SW480 (cell line): ENCODE results near the gene TNIK.
"Not testable (repeated sequence)": the region's sequence is repeated elsewhere in the genome, so short reads cannot be mapped to it uniquely, and the experiment has no call there.

Experiments
- DNase-seq: peaks from one replicate; pipeline ENCODE4 v3.0.0-alpha.2; 2016; ENCODE audit warnings: low spot score

Gene TNIK

GRCh38 chr3:171255236-171255806 lies 204.9 kb downstream of the TNIK start:
- peak; percentile 80 for DNase-seq

- no peak for DNase-seq
Observed at GRCh38 chr3:171254315-171254714, 205.9 kb downstream of the TNIK start.

GRCh38 chr3:171251835-171252234 lies 208.4 kb downstream of the TNIK start:
- no peak for DNase-seq

- no peak for DNase-seq
Observed at GRCh38 chr3:171250444-171250843, 209.8 kb downstream of the TNIK start.

GRCh38 chr3:171249245-171249644 lies 211.0 kb downstream of the TNIK start:
- DNase-seq, result no peak

GRCh38 chr3:171248426-171249111 lies 211.6 kb downstream of the TNIK start:
- DNase-seq, result peak; percentile 74

GRCh38 chr3:171245796-171246765 lies 214.1 kb downstream of the TNIK start:
- no peak for DNase-seq

- DNase-seq, result no peak
Observed at GRCh38 chr3:171242951-171243350, 217.3 kb downstream of the TNIK start.

GRCh38 chr3:171242170-171242569 lies 218.0 kb downstream of the TNIK start:
- no peak for DNase-seq

- not testable (repeated sequence) for DNase-seq
Observed at GRCh38 chr3:171241655-171242054, 218.6 kb downstream of the TNIK start.

- no peak for DNase-seq
Observed at GRCh38 chr3:171240504-171240835, 219.7 kb downstream of the TNIK start.

GRCh38 chr3:171239757-171240503 lies 220.3 kb downstream of the TNIK start:
- DNase-seq, result peak; percentile 41

GRCh38 chr3:171237009-171237385 lies 223.2 kb downstream of the TNIK start:
- DNase-seq, result no peak

GRCh38 chr3:171236265-171237008 lies 223.8 kb downstream of the TNIK start:
- DNase-seq, result no peak

- no peak for DNase-seq
Observed at GRCh38 chr3:171234298-171235010, 225.8 kb downstream of the TNIK start.

GRCh38 chr3:171231361-171231760 lies 228.8 kb downstream of the TNIK start:
- no peak for DNase-seq

- no peak for DNase-seq
Observed at GRCh38 chr3:171230865-171231264, 229.3 kb downstream of the TNIK start.

GRCh38 chr3:171229173-171229572 lies 231.0 kb downstream of the TNIK start:
- DNase-seq, result no peak

- DNase-seq, result no peak
Observed at GRCh38 chr3:171228240-171228639, 232.0 kb downstream of the TNIK start.

- DNase-seq, result no peak
Observed at GRCh38 chr3:171227828-171228227, 232.4 kb downstream of the TNIK start.

- no peak for DNase-seq
Observed at GRCh38 chr3:171227359-171227758, 232.8 kb downstream of the TNIK start.
